NT2/D1 (cell line): ENCODE results near the gene ARL4A.
"Not testable (repeated sequence)": the region's sequence is repeated elsewhere in the genome, so short reads cannot be mapped to it uniquely, and the experiment has no call there.

ENCODE experiments used
- SUZ12 ChIP-seq: IDR thresholded peaks from 2 replicates; pipeline ENCODE4 v1.6.1; 2011; ENCODE audit not compliant: insufficient read length, insufficient read depth; ENCODE audit errors: extremely low read depth
- YY1 ChIP-seq: IDR thresholded peaks from 2 replicates; pipeline ENCODE4 v1.6.1; 2011; ENCODE audit not compliant: insufficient read length, insufficient read depth
- ZNF274 ChIP-seq: IDR thresholded peaks from 2 replicates; pipeline ENCODE4 v1.6.1; 2011; ENCODE audit warnings: mild to moderate bottlenecking, low read depth, low read length

- not testable (repeated sequence) for TF ChIP-seq YY1, SUZ12, ZNF274
These were observed 26.4 kb upstream of the ARL4A start for GRCh38 chr7:12660986-12661385.
